Stimulated activated CD4-positive, alpha-beta T cell treated with anti-CD3 and anti-CD28 coated beads, Interleukin-2, amount 100 ng/mL, for 4 hours (primary cell): ENCODE measurements around the gene RGS5.

Experiments used
- DNase-seq: peaks from one replicate; pipeline ENCODE4 v3.0.0-alpha.2; 2020; ENCODE audit warnings: low read depth

RGS5 gene

GRCh38 chr1:163182330-163182949 lies 20.3 kb downstream of the RGS5 start:
- no peak for DNase-seq

DNA sequence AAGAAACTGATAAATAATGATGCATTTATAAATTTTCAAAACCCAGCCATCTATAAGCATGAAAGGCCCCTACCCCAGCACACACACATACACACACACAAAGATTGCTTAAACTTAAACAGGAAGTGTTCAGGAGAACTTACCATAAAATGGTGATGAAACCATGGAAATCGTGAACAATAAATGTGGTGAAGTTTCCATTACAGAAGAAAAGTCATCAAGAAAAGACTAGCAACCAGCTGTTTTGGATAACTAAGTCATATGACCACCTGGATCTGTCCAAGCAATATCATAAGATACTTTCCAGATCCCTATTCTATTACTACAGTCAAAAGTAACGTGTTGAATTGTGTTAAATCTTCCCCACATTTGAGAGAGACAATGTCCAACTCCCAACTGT lies 24.1 kb downstream of the RGS5 start:
- no peak for DNase-seq

DNA sequence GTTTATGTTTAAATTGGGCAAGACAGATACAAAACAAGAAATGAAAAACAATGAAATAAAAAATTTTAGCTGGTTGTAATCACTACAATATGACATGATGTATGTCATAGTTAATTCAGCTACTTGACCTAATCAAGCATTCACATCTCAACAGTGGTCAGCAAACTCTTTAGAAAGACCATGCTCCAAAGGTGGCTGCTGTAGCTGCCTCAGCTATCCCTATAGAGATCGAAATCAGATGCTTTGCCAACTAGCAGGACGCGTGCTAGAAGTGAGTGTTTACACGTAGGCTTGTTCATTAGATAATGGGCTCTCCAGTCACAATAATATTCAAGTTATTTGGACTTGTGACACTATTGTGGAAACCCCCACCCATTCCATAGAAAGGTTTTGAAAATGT lies 25.9 kb downstream of the RGS5 start:
- no peak for DNase-seq

DNA sequence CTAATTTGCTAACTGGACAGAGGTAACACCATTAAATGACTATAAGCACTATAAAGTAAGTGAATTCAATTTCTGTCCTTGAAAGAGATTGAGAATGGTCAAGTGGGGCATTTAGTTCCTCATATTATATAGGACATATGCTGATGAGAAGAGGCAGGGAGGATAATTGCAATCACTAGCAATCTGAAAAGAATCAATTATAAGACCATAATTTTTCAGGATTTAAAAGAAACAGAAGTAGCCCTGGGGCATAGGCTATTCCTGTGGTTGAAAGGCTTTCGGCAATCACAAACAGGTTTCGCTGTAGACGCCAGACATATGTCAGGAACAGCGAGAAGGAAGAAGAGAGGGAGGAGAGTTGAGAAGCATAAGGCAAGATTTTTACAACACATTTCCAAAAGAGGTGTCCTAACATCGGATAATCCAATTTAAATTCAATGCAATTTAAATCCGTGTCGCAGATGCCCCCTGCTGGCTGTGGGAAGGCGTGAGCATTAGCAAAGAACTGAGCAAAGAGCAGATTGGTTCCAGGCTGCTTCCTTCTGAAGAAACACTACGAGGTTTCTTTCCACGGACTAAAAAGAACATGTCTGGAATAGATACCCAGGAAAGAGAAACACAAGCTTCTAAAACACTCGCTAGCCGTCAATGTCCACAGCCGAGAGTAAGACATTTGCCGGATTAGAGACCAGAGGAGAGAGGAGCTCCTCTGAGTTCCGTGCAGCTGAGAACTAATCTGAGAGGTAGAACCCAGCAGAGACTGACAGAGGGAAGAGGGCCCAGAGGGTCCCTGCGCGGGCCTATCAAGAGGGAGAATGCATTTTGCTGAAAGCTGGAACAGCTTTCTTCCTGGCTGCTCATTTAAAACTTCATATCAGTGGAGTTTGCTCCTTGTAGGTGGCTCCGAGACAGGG lies 27.9 kb downstream of the RGS5 start:
- peak; percentile 2 for DNase-seq

- no peak for DNase-seq
These were observed 29.6 kb downstream of the RGS5 start for GRCh38 chr1:163173121-163173520.

DNA sequence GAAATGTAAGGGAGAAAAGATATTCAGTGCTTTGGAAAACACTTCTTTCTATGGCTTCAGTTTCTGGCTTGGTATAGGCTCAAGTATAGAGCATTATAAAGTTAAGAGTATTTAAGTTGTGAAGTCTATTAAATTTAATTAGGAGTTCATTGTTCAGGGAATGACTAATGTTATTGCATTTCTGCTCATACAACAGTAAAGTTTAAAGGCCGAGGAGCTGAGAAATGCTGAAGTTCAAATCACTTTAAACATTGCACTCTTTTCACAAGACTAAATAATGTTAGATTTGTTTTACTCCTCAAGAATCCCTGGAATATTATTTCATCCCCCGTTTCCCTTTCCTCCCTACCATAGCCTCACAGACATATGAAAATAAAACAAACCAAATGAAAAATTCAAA lies 30.1 kb downstream of the RGS5 start:
- DNase-seq, result no peak

DNA sequence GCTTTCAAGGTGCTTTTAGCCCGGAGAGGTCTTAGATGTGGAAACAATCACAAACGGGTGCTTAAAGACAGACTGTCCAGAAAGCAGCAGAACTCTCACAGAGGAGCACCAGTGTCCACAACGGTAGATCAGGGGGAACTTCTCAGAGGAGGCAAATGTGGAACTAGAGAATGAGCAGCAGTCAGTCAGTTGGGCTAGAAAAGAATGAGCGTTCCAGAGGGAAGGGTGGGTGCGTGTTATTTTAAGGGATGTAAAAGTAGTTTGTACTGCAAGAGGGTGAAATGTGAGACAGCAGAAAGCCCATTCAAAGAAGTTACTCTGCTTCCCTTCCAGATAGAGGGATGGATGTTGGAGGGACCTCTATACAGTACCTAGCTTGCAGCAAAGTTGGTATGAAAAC lies 30.9 kb downstream of the RGS5 start:
- DNase-seq, result no peak

DNA sequence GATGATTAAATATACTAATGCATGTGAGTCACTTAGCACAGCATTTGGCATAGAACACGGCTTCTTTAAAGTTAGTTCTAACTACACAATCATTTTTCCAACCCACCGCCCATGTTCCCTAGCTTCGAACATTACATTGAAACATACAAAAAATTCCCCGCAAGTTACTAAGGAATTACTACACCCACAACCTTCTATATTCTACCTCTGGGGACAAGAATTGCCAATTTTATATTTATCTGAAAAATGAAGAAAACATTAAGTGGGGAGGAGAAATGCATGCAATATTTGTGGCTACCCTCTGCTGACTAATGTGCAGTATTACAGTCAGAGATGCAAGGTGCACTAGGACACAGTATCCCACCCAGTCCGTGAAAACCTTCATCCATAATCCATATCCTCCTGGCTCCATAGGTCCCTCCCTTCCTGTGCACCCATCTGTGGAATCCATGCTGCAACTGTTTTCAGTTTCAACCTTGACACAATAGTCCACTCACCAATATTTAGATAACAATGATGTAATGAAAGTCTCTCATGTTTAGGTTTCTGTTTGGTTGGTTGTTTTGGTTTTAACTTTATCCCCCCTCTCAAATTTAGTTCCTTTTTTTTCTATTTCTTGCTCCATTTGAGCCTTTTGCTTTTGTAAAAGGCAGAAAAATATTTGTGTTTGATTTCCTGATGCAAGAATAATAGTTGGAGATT lies 31.6 kb downstream of the RGS5 start:
- DNase-seq, result no peak

DNA sequence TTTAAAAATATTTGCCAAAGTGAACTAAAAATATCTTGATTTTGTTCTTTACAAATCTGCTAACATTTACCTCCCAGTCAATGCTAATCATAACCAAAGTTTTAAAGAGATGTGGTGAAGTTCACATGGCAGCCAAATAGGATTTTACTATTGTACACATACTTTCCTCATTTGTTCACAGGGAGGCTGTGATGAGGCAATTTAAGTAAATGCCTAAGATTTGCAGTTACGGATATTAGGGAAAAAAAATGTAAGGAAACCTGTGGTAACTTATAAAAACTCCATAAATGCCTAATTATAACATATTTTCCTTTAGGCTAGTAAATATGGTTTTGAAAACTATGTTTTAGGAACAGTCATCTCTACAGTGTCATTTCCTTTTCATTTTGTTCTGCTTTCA lies 32.4 kb downstream of the RGS5 start:
- no peak for DNase-seq

GRCh38 chr1:163169553-163169952 lies 33.2 kb downstream of the RGS5 start:
- no peak for DNase-seq

- DNase-seq, result no peak
These were observed 34.7 kb downstream of the RGS5 start for GRCh38 chr1:163168053-163168452.

- no peak for DNase-seq
These were observed 35.7 kb downstream of the RGS5 start for GRCh38 chr1:163166886-163167555.

DNA sequence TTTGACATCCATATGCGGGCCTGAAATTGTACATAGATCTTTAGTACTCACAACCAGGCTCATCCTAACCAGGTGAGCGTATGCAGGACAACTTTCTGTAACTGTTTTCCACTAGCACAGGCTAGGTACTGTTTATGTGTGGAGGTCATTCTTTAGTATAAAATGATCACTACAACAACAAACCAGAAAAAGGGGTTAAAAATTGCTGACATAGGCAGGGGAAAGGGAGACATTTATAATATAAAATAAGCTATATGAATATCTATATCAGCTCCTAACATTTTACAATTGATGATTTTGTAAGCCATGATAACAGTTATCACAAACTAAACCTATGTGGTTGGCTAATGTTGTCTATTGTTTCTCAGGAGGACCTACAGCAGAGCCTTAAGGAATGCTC lies 37.6 kb downstream of the RGS5 start:
- no peak for DNase-seq

- no peak for DNase-seq
These were observed 38.7 kb downstream of the RGS5 start for GRCh38 chr1:163163881-163164582.

- no peak for DNase-seq
These were observed 39.6 kb downstream of the RGS5 start for GRCh38 chr1:163163163-163163562.

GRCh38 chr1:163162381-163162914 lies 40.3 kb downstream of the RGS5 start:
- DNase-seq, result no peak

DNA sequence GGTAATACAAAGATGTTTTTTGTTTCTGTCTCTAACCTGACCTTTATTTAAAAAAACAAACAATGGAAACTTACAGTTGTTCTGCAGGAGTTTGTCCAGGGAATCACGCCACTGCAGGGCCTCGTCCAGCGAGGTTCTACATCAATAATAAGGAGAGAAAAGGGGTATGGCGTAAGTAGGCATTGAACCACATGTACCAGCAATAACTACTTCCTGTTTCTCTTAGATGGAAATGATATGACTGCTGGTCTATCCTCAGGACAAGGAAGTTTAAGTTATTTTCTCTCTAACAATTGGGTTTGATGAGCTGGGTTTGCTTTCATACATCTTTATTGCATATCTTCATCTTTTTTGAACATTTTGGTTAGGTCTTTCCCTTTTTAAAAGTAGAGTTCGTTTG lies 40.9 kb downstream of the RGS5 start:
- DNase-seq, result no peak

GRCh38 chr1:163161337-163161736 lies 41.4 kb downstream of the RGS5 start:
- DNase-seq, result no peak

DNA sequence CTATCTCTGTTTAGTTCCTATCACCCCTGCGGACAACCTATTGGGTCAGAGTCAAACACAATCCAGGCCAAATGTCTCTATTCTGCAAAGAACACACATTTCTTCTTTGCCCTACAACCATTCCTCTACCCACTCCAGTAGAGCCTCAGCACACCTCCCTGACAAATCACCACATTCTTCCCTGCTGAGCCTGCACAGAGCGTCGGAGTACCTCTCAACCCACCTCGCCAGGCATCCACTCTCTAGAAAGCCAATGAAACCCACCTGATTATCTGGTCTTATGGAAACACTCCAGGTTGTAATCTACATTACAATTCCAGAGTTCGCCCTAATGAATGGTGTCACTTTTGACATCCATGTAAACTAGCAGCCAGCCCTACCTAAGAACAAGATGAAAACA lies 47.1 kb downstream of the RGS5 start:
- DNase-seq, result no peak

GRCh38 chr1:163148911-163149310 lies 53.8 kb downstream of the RGS5 start:
- DNase-seq, result no peak

- no peak for DNase-seq
These were observed 55.7 kb downstream of the RGS5 start for GRCh38 chr1:163147019-163147418.

GRCh38 chr1:163145435-163145834 lies 57.3 kb downstream of the RGS5 start:
- DNase-seq, result no peak
